GM21528 (cell line): Measurements from ENCODE around the gene LHB.
"Not testable (repeated sequence)": the region's sequence is repeated elsewhere in the genome, so short reads cannot be mapped to it uniquely, and the experiment has no call there.

ENCODE experiments used
- ATAC-seq: cut with Tn5 transposase; IDR thresholded peaks from one replicate; pipeline ENCODE4 v1.9.1; 2021; ENCODE audit warnings: mild to moderate bottlenecking, moderate library complexity; ENCODE audit not compliant: unreplicated experiment, low FRiP score

The LHB gene

GRCh38 chr19:49017041-49017665 lies at the start of gene LHB:
TSS of gene LHB (minus strand) at chr19:49017091. CDS start at chr19:49017081, 10 bp downstream.
- ATAC-seq: no peak

DNA sequence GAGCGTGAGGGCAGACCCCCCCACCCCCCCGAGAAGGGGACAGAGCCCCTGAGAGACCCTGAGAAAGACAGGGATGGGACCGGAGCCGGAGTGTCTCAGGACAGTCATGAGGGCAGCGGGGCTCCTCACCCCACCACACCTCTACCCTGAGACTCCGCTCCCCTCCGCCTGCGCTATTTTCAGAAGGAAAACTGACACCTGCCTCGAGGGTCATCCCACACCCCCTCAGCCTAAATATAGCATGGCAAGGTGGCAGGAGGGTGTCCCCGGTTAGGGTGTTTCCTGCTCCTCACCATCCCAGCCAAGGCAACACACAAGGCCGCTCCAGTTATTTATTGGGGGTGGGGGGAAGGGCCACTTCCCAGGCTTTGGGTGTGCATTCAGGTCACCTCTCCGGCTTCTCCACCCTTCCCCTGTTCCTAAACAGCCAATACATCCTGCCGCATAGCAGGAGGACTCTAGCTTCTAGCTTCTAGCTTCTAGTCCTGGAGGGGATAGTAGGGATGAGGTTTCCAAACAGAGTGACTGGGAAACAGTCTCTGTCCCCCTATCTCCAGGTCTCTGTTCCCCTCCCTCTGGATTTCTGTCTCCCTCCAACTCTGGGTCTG lies 49.1 kb upstream of the LHB start:
- no peak for ATAC-seq

DNA sequence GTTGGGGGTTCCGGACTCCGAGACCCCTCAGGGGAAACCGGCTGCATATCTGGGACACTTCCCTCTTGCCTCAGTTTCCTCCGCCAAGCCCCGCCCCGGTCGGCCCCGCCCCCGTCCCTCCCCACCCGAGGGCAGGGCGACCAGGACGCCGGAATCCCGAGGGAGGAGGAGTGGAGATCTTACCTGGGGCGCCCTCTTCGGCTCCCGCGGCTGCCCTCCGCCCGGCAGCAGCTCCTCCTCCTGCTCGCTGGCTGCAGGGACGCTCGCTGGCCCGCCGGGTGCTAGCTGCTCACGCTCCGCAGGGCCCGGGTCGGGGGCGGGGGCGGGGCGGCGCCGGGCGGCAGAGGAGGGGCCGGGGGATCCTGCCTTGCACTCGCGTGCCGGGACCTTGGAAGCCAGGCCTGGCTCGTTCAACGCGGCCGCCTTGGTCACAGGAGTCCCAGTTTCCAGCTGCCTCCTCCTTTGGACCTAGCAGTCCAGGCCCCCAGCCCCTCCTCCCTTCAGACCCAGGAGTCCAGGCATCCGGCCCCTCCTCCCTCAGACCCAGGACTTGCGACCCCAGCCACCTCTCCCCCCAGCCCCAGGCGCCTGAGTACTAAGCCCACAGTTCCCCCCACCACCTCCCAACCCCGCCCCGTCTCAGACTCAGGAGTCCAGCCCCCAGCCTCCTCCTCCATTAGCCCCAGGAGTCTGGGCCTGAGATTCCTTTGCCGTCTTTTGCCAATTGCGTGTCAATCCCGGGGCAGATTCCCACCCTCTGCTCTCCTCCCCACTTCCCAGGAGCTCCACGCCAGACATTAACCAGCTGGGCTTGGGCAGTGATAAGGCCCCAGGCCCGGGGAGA lies 48.1 kb upstream of the LHB start, which contains the start of gene NTF4:
TSS of gene NTF4 (minus strand) at position 51 of the 844 bp plus-strand sequence. CDS start 2,821 bp downstream, outside the sequence.
- no peak for ATAC-seq

DNA sequence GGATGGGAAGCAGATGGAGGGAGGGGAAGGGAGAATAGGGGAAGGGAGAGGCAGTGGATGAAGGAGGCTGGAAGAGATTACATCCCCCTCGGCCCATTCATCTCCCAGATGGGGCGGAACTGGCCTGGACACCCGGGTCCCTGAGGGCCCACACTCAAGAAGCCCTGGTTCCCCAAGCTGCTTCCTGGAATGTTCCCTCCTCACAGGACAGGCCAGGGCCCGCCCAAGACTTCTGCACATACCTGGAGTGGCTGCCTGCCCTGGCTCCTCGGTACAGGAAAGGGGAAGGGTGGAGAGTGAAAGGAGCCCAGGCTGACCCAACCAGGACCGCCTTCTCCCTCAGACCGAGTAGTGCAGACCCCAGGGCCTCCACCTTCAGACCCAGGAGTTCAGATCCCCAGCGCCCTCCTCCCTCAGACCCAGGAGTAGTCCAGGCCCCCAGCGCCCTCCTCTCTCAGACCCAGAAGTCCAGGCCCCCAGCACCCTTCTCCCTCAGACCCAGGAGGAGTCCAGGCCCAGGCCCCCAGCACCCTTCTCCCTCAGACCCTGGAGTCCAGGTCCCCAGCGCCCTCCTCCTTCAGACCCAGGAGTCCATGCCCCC lies 47.2 kb upstream of the LHB start:
- ATAC-seq: no peak

- no peak for ATAC-seq
These were observed 44.6 kb upstream of the LHB start for GRCh38 chr19:49061445-49061844.

DNA sequence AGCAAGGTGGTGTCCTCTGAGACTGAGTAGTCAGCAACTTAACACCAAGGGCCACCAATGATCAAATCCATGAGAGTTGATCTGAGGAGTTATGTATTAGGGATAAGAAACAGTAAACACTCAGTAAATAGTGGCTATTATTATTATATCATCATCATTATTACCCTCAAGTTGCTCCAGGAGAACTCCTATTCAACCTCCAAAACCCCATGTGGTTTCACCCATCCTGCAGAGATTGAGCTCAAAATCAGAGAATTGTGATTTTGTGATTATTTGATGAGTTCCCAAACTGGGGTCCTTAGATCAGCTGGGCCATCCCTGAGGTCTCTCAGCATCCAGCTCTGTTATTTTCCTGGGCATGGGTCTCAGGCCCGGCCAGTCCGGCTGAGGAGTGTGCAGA lies 44.1 kb upstream of the LHB start:
- ATAC-seq: no peak

DNA sequence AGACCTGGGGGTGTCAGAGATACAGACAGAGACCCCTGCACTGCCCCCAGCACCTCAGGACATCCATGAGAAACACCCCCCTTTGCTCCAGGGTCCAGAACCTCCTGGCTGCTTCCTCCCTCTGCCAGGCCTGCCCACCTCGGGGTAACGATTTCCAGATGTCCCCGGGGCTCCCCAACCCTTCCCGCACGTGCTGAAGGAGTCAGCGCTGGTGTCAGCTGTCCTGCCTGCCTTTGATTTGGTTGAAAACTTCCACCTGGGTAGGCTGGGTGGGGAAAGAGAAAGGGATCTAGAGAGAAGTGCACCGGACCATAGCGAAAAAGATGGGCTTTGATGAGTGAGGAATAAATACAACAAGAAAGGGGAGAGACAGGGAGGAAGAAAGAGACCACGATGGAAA lies 42.2 kb upstream of the LHB start:
- ATAC-seq: no peak

DNA sequence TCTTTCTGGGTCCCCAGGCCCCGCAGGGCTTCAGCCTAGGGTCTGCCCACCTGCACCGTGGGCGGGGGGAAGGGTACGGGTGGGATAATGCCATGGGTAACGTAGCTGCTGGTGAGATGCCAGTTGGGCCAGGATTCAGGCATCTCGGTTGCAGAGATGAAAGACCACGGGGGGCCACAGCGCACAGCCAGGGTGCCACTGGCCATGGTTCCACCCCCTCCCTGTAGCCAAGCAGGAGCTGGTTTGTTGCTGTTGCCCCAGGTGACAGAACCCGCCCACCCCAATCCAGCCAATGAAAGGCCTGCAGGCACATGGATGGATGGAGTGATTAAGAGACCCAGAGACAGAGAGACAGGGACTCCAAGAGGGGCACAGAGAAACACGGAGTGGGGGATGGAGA lies 41.7 kb upstream of the LHB start:
- no peak for ATAC-seq

DNA sequence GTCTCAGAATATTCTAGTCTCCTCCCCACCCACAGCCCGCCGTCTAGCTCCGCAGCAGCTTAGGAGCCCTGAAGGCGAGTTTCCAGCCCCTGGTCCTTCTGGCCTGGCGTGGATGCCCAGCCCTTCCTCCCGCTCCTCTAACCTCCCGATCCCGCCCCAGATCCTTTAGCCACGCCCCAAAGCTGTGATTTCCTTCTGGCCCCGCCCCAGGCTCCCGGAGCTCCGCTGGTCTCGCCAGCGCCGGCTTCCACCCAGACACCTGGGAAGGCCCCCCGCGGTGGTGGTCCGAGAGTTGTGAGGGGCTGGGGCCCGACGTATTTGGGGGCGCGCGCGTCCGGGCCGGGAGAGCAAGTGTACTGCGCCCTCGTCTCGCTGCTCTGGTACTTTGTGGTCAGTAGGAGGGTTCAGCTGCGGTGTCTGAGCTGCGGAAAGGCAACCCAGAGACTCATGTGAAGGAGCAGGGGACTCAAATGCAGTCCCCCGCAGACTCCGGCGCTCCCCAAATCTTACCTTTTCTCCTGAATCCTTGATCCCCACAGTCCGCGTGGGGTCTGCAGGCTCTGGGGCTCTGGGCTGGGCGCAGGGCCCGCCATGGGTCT lies 40.8 kb upstream of the LHB start, which contains the start of gene CGB7:
TSS of gene CGB7 (minus strand) at position 114 of the 599 bp plus-strand sequence. CDS start 2,374 bp downstream, outside the sequence.
- no peak for ATAC-seq

DNA sequence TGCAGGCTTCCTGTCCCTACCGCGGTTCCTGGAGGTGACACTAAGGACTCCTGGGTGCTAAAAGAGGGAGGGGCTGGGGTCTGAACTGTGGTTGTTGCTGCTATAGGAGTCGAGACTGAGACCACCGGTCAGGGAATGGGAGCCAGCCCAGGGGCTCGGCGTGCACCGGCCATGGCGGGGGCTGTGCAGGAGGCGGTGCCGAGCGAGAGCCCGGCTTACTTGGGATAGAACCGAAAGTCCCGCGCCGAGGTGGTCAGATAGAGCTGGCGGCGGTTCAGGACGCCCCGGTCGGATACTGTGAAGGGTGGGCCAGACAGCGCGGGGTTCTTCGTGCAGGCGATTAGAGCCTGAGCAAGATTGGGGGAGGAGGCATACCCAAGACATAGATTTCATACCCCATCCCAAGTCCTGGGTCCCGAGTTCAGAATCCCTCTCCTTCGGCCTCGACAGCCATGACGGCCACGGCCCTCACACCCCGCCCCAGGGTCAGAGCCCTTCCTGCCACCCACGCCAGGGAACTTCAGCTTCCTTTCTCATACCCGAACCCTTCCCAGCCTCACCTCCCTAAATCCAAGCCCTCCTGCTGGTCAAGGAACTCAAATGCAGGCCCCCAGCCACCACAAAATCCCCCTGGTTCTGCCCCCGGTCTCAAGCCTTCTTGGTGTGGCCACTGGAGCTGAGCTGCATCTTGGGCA lies 40.2 kb upstream of the LHB start:
- ATAC-seq: not testable (repeated sequence)

DNA sequence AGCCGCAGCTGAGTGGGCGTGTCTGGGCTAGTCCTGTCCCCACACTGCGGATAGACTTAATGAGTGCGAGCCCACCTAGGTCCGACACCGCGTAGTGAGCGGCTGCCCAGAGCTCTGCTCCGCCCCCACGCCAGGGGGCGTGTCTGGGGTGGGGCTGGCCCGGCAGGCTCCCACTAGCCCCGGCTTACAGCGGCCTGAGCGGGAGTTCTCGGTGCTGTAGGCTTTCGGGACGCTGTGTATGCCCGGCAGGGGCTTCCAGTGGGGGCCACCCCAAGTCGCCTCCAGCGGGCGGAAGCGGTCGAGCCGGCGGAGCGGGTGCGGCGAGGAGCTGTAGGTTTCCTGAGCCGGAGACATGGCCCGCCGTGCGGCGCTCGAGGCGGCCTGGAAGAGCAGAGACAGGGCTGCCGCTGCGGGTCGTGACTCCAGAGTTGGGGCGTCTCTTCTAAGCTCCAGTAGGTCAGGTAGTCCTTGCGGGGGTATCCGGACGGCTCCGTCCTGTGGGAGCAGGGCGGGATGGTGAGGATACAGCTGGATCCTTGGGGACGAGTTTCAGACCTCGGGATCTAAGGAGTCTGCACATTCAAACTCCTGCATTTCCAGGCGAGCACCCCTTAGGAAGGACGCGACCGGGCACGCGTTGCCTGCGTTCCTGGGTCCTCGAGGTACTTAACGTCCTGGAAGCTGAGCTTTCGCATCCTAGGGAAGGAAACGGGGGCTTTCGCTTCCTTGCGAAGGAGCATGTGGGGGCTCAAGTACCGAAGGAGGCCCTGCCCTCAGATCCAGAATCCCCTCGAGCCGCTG lies 39.4 kb upstream of the LHB start:
- no peak for ATAC-seq

- ATAC-seq: not testable (repeated sequence)
These were observed 33.6 kb upstream of the LHB start for GRCh38 chr19:49050376-49051033.

DNA sequence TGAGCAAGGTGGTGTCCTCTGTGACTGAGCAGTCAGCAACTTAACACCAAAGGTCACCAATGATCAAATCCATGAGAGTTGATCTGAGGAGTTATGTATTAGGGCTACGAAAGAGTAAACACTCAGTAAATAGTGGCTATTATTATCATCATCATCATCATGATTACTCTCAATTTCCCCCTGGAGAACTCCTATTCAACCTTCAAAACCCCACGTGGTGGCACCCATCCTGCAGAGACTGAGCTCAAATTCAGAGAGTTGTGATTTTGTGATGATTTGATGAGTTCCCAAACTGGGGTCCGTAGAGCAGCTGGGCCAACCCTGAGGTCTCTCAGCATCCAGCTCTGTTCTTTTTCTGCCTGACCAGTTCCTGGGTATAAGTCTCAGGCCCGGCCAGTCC lies 32.9 kb upstream of the LHB start:
- not testable (repeated sequence) for ATAC-seq

- not testable (repeated sequence) for ATAC-seq
These were observed 32.1 kb upstream of the LHB start, which contains the start of gene CGB8 for GRCh38 chr19:49049011-49049410. TSS of gene CGB8 (minus strand) at chr19:49049111. CDS start at chr19:49048739, 372 bp downstream.

GRCh38 chr19:49043548-49043947 lies 26.7 kb upstream of the LHB start, which contains the start of gene CGB5:
TSS of gene CGB5 (plus strand) at chr19:49043848. CDS start at chr19:49044210, 362 bp downstream.
- ATAC-seq: not testable (repeated sequence)

GRCh38 chr19:49042666-49043065 lies 25.8 kb upstream of the LHB start:
- not testable (repeated sequence) for ATAC-seq

GRCh38 chr19:49042177-49042576 lies 25.3 kb upstream of the LHB start:
- ATAC-seq: no peak

DNA sequence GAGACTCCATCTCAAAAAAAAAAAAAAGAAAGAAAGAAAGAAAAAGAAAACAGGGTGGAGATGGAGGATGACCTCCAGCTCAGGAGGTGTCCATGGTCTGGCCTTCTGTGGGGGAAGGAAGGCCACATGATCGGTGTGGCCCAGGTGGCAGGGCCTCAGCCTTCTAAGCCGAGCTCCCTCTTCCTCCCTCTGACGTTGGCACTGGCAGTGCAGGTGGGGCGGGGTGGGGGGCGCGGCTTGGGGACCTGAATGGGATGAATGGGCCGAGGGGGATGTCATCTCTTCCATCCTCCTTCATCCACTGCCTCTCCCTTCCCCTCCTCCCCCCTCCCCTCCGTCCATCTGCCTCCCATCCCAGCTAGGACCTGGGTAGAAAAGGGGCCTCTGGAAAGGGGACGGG lies 22.8 kb upstream of the LHB start:
- ATAC-seq: not testable (repeated sequence)
